OCI-LY7 (cell line): ENCODE results near the gene ZMYND8.

Experiments
- CTCF ChIP-seq: fragments of 200-600 bp; sonication (generic); conservative IDR thresholded peaks from 2 replicates; pipeline ENCODE4 v1.5.1; 2014; ENCODE audit warnings: mild to moderate bottlenecking, antibody characterized with exemption, low read length, moderate library complexity, mixed read lengths
- EZH2phosphoT487 ChIP-seq: fragments of 200-600 bp; sonication (generic); IDR thresholded peaks from 2 replicates; pipeline ENCODE4 v1.6.1; 2018; ENCODE audit warnings: low read depth, borderline replicate concordance, mild to moderate bottlenecking, mixed run types, antibody characterized with exemption, low read length, moderate library complexity, mixed read lengths

GRCh38 chr20:47252879-47253307 lies 103.6 kb downstream of the ZMYND8 start:
- TF ChIP-seq CTCF, result no peak
- TF ChIP-seq EZH2phosphoT487, result no peak
